Measurements from ENCODE around the gene INSR.
A peak's percentile ranks its signal among the peaks of the same experiment; 100 is the strongest.
"Not testable (repeated sequence)": the region's sequence is repeated elsewhere in the genome, so short reads cannot be mapped to it uniquely, and the experiment has no call there.

Gene INSR

GRCh38 chr19:7187605-7188339 lies 106.4 kb downstream of the INSR start:
- no peak for DNase-seq

GRCh38 chr19:7182489-7182888 lies 111.7 kb downstream of the INSR start:
- DNase-seq, result no peak

- no peak for DNase-seq
Measured at GRCh38 chr19:7179917-7180306, 114.3 kb downstream of the INSR start.

- no peak for DNase-seq
Measured at GRCh38 chr19:7177926-7178325, 116.3 kb downstream of the INSR start.

- DNase-seq, result no peak
Measured at GRCh38 chr19:7176792-7177191, 117.4 kb downstream of the INSR start.

GRCh38 chr19:7172794-7173193 lies 121.4 kb downstream of the INSR start:
- no peak for DNase-seq

- no peak for DNase-seq
Measured at GRCh38 chr19:7170983-7171382, 123.2 kb downstream of the INSR start.

GRCh38 chr19:7168941-7169340 lies 125.3 kb downstream of the INSR start:
- DNase-seq, result no peak

- DNase-seq, result no peak
Measured at GRCh38 chr19:7161292-7161691, 132.9 kb downstream of the INSR start.

GRCh38 chr19:7159105-7159933 lies 134.9 kb downstream of the INSR start:
- DNase-seq, result peak; percentile 25

GRCh38 chr19:7153022-7153421 lies 141.2 kb downstream of the INSR start:
- DNase-seq, result no peak

- peak; percentile 29 for DNase-seq
Measured at GRCh38 chr19:7152568-7152967, 141.6 kb downstream of the INSR start.

GRCh38 chr19:7149956-7150705 lies 144.1 kb downstream of the INSR start:
- DNase-seq, result no peak

- DNase-seq, result not testable (repeated sequence)
Measured at GRCh38 chr19:7147119-7147675, 147.0 kb downstream of the INSR start.

GRCh38 chr19:7146086-7146485 lies 148.1 kb downstream of the INSR start:
- DNase-seq, result not testable (repeated sequence)

- no peak for DNase-seq
Measured at GRCh38 chr19:7145494-7145893, 148.7 kb downstream of the INSR start.

GRCh38 chr19:7142771-7143170 lies 151.4 kb downstream of the INSR start:
- DNase-seq, result no peak

- DNase-seq, result no peak
Measured at GRCh38 chr19:7140137-7140536, 154.1 kb downstream of the INSR start.

GRCh38 chr19:7139095-7139494 lies 155.1 kb downstream of the INSR start:
- DNase-seq, result no peak

- DNase-seq, result no peak
Measured at GRCh38 chr19:7138402-7138801, 155.8 kb downstream of the INSR start.

GRCh38 chr19:7137120-7137519 lies 157.1 kb downstream of the INSR start:
- DNase-seq, result no peak

- DNase-seq, result no peak
Measured at GRCh38 chr19:7132054-7132453, 162.2 kb downstream of the INSR start.

GRCh38 chr19:7130043-7130442 lies 164.2 kb downstream of the INSR start:
- no peak for DNase-seq
